CD14-positive monocyte (primary cell): Measurements from ENCODE around the gene GIT1. TPM values are rescaled to one million over a fixed set of nuclear protein-coding genes. Genes with fewer than 3 reads are reported as not detected.
A peak's percentile ranks its signal among the peaks of the same experiment; 100 is the strongest.

Experiments
- DNase-seq, 3 donors: peaks; one replicate each; pipeline ENCODE4 v3.0.0-alpha.2; 2011 to 2022
- H2AFZ ChIP-seq: 2 replicates; pipeline ENCODE4 v1.6.0; 2012; ENCODE audit warnings: mild to moderate bottlenecking, low read depth, low read length, inconsistent platforms; ENCODE audit not compliant: insufficient read depth, poor library complexity, severe bottlenecking
- H3K27ac ChIP-seq, 2 donors: 1 replicate in 1 of 2; 2 replicates in 1 of 2; pipeline ENCODE4 v1.5.1; 2012 to 2013; ENCODE audit warnings: low read length in 2 of 2, control low read depth in 1 of 2, inconsistent platforms in 1 of 2, low read depth in 1 of 2, mild to moderate bottlenecking in 1 of 2
- H3K27me3 ChIP-seq, 2 donors: one replicate each; pipeline versions ENCODE4 v1.6.0 to v1.6.1; 2011 to 2013; ENCODE audit warnings: low read length in 2 of 2; ENCODE audit not compliant: control insufficient read depth in 2 of 2, insufficient read depth in 2 of 2
- H3K36me3 ChIP-seq, 2 donors: replicated peaks in 1 of 2; 1 replicate in 1 of 2; 2 replicates in 1 of 2; pipeline versions ENCODE4 v1.5.1 to v1.6.1; 2012 to 2013; ENCODE audit warnings: low read length in 2 of 2, control low read depth in 1 of 2, inconsistent platforms in 1 of 2, mild to moderate bottlenecking in 1 of 2; ENCODE audit not compliant: insufficient read depth in 2 of 2, control insufficient read depth in 1 of 2
- H3K4me1 ChIP-seq, 2 donors: 1 replicate in 1 of 2; 2 replicates in 1 of 2; pipeline versions ENCODE4 v1.5.1 to v1.6.1; 2012 to 2013; ENCODE audit warnings: low read length in 2 of 2, control low read depth in 1 of 2, inconsistent platforms in 1 of 2, mild to moderate bottlenecking in 1 of 2, moderate library complexity in 1 of 2; ENCODE audit not compliant: insufficient read depth in 2 of 2, control insufficient read depth in 1 of 2
- H3K4me2 ChIP-seq: replicated peaks from 2 replicates; pipeline ENCODE3; 2012; ENCODE audit warnings: low read length, moderate library complexity, mild to moderate bottlenecking; ENCODE audit not compliant: poor library complexity, severe bottlenecking; ENCODE audit errors: extremely low read depth
- H3K4me3 ChIP-seq, 3 experiments: fragments of 200-600 bp in 1 of 3; sonication (generic) in 1 of 3; replicated peaks in 1 of 3; 1 replicate in 2 of 3; 2 replicates in 1 of 3; pipeline ENCODE4 v1.5.1; 2011 to 2013; ENCODE audit warnings: low read length in 3 of 3, mild to moderate bottlenecking in 3 of 3, control low read depth in 2 of 3, low read depth in 2 of 3, inconsistent platforms in 1 of 3, moderate library complexity in 1 of 3
- H3K79me2 ChIP-seq: 2 replicates; pipeline ENCODE4 v1.6.0; 2012; ENCODE audit warnings: mild to moderate bottlenecking, control low read depth, inconsistent platforms, low read length, moderate library complexity; ENCODE audit not compliant: insufficient read depth
- H3K9ac ChIP-seq: 2 replicates; pipeline ENCODE4 v1.6.0; 2017; ENCODE audit warnings: low read length, mild to moderate bottlenecking; ENCODE audit not compliant: insufficient read depth, poor library complexity, severe bottlenecking
- H3K9me3 ChIP-seq, 2 donors: replicated peaks in 1 of 2; 1 replicate in 1 of 2; 2 replicates in 1 of 2; pipeline versions ENCODE4 v1.5.1 to v1.6.1; 2012 to 2013; ENCODE audit warnings: low read length in 2 of 2, control low read depth in 1 of 2; ENCODE audit not compliant: control insufficient read depth in 1 of 2, insufficient read depth in 1 of 2
- H4K20me1 ChIP-seq: 2 replicates; pipeline ENCODE4 v1.6.0; 2012; ENCODE audit warnings: mild to moderate bottlenecking, low read length, control low read depth, moderate library complexity; ENCODE audit not compliant: insufficient read depth
- H3K27ac Mint-ChIP-seq, 7 donors: one replicate each; pipeline ENCODE4 v1.8.0; 2020; ENCODE audit warnings: mild to moderate bottlenecking in 7 of 7, mixed read lengths in 7 of 7, moderate library complexity in 6 of 7, inconsistent platforms in 2 of 7
- H3K27me3 Mint-ChIP-seq, 3 donors: one replicate each; pipeline ENCODE4 v1.8.0; 2021 to 2022; ENCODE audit warnings: low read depth in 3 of 3, mild to moderate bottlenecking in 3 of 3, mixed read lengths in 3 of 3, moderate library complexity in 3 of 3, inconsistent platforms in 1 of 3
- H3K36me3 Mint-ChIP-seq, 2 donors: one replicate each; pipeline ENCODE4 v1.8.0; 2020; ENCODE audit warnings: mixed read lengths in 2 of 2, inconsistent platforms in 1 of 2, mild to moderate bottlenecking in 1 of 2
- H3K4me1 Mint-ChIP-seq: one replicate; pipeline ENCODE4 v1.8.0; 2020; ENCODE audit warnings: mild to moderate bottlenecking, mixed read lengths
- H3K4me3 Mint-ChIP-seq, 2 donors: one replicate each; pipeline ENCODE4 v1.8.0; 2020; ENCODE audit warnings: mild to moderate bottlenecking in 2 of 2, mixed read lengths in 2 of 2, moderate library complexity in 1 of 2
- H3K9me3 Mint-ChIP-seq, 7 donors: one replicate each; pipeline ENCODE4 v1.8.0; 2020 to 2022; ENCODE audit warnings: mixed read lengths in 7 of 7, mild to moderate bottlenecking in 6 of 7, moderate library complexity in 6 of 7, inconsistent platforms in 2 of 7
- CTCF ChIP-seq: fragments of 200-600 bp; IDR thresholded peaks from one replicate; pipeline ENCODE4 v1.8.0; 2022; ENCODE audit warnings: antibody characterized with exemption, mild to moderate bottlenecking
- WGBS: methylation state at CpG from one replicate; pipeline ENCODE4 v1.1.5; 2013; ENCODE audit warnings: missing lambda C conversion rate; ENCODE audit not compliant: insufficient coverage; 5-methylcytosine and 5-hydroxymethylcytosine counted together
- intact Hi-C, 2 donors: fragments of 100-400 bp; cut with micrococcal nuclease; formaldehyde crosslinking; loops; one replicate each; pipeline versions ENCODE4 v1.15.0 to v1.15.1; 2023
- polyA plus RNA-seq, 3 donors: library from polyadenylated mRNA; depleted of rRNA in 1 of 3; unstranded in 2 of 3; stranded (reverse) in 1 of 3; fragments of 300-500 nt in 2 of 3; fragments of >200 nt in 1 of 3; fragmentation: Illumina TruSeq in 2 of 3; gene quantifications; 1 replicate in 2 of 3; 2 replicates in 1 of 3; pipeline ENCODE4 v1.2.3, GENCODE V29; 2012 to 2021

The GIT1 gene
- polyA plus RNA-seq, 3 donors: 3.1 to 41.7 (median 4.4) TPM

- Mint-ChIP-seq H3K36me3 (no peaks in the 10 kb centered on the region), H3K4me1 (peaks cover 25% of the 10 kb centered on the region), H3K27ac (no peak overlapping the region), H3K4me3 (no peak overlapping the region), H3K9me3 (peaks cover 0 to 3% (median 0%) of the 10 kb centered on the region in 7 donors), H3K27me3 (peaks cover 33 to 40% (median 37%) of the 10 kb centered on the region in 3 donors)
- Histone ChIP-seq H4K20me1 (peaks cover 5% of the 10 kb centered on the region), H2AFZ (no peak overlapping the region), H3K4me1 (peaks cover 25 to 28% of the 10 kb centered on the region in 2 donors), H3K36me3 (no peaks in the 10 kb centered on the region), H3K79me2 (no peaks in the 10 kb centered on the region), H3K27ac (no peak overlapping the region), H3K4me3 (no peak overlapping the region), H3K27me3 (peaks cover 2 to 28% of the 10 kb centered on the region in 2 donors), H3K9me3 (no peaks in the 10 kb centered on the region), H3K4me2 (no peak overlapping the region), H3K9ac (no peak overlapping the region)
- intact Hi-C loops: no loop called here
- 98% methylated on average over 8 of the region's 12 CpGs for WGBS
- DNase-seq: no peak
- no peak for TF ChIP-seq CTCF
Measured at GRCh38 chr17:29595943-29596774, 6.7 kb upstream of the GIT1 start.

- WGBS: 90% methylated on average over 3 of the region's 7 CpGs
- peaks cover 31 to 48% (median 35%) of the 10 kb centered on the region in 3 donors for H3K27me3 Mint-ChIP-seq
- Histone ChIP-seq H3K9me3 (no peaks in the 10 kb centered on the region), H3K36me3 (no peaks in the 10 kb centered on the region), H4K20me1 (peaks cover 5% of the 10 kb centered on the region), H3K4me3 (no peak overlapping the region), H3K27ac (no peak overlapping the region), H3K27me3 (peaks cover 2 to 29% of the 10 kb centered on the region in 2 donors), H2AFZ (no peak overlapping the region), H3K9ac (no peak overlapping the region), H3K79me2 (no peaks in the 10 kb centered on the region), H3K4me2 (no peak overlapping the region), H3K4me1 (peaks cover 33 to 36% of the 10 kb centered on the region in 2 donors)
- H3K36me3 Mint-ChIP-seq: no peaks in the 10 kb centered on the region
- no peak for DNase-seq
- TF ChIP-seq CTCF: no peak
- no peak overlapping the region for H3K27ac Mint-ChIP-seq
- H3K9me3 Mint-ChIP-seq: peaks cover 0 to 3% (median 0%) of the 10 kb centered on the region in 7 donors
- intact Hi-C loops: no loop called here
- H3K4me1 Mint-ChIP-seq: peaks cover 33% of the 10 kb centered on the region
- peak overlapping the region in 1 of 2 donors; percentile 60 for H3K4me3 Mint-ChIP-seq
Measured at GRCh38 chr17:29595107-29595942, 5.9 kb upstream of the GIT1 start.
